GM18873 (cell line): ENCODE data around the gene VPS8.

Experiments used
- ATAC-seq: cut with Tn5 transposase; IDR thresholded peaks from one replicate; pipeline ENCODE4 v1.9.1; 2021; ENCODE audit warnings: mild to moderate bottlenecking, moderate library complexity, moderate number of reproducible peaks; ENCODE audit not compliant: unreplicated experiment, low FRiP score

The VPS8 gene

DNA sequence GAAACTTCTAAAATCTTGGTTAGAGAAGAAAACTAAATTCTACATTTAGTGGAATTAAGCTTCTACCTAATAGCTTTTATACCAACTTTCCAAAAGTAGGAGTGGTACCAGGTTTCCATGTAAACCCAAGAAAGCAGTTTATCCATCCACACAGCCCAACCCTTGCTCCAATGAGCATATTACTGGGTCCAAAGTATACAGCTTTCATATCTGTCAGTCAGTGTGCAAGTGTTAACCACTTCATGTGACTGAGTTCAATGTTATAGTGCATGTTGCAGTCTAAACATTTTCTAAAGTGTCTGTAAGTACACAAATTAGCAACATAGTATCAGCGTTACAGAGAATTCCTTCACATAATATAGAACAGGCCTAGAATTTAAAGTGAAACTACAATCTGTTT is 267.7 kb downstream of the VPS8 start:
- ATAC-seq, result no peak

DNA sequence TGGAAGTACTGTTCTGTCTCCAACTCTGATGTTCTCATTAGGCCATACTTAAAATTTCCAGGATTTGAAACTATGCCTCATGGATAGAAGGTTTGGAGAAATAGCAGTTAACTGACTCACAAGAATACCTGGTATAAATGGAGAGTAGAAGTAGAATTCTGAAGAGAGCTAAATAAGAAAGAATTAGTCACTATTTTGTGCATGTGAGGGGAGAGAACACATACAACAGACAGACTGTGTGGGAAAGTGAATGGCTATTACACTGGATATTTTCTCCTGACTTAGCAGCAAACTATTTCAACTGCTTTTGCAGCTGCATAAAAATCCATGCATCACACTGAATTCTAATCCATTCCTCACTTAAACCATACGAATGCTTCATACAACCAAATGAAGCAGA is 269.6 kb downstream of the VPS8 start:
- no peak for ATAC-seq

DNA sequence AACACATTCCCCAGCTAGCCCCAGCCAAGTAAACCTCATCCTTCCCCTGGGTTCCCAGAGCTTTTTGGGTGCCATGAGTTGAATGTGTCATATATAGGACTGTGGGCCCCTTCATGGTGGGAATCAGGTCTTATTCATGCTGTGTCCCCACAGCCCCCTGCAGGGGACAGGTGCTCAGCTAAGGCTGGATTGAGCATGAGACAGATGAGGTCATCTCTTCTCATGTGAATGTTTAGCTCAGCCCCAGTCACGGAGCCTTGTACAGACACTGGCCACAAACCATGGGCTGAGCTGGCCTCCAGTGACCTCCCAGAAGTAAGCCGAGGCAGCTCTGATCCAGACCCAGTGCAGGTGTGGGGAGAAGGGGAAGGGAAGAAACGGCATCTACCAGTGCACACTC is 270.2 kb downstream of the VPS8 start:
- ATAC-seq, result no peak

DNA sequence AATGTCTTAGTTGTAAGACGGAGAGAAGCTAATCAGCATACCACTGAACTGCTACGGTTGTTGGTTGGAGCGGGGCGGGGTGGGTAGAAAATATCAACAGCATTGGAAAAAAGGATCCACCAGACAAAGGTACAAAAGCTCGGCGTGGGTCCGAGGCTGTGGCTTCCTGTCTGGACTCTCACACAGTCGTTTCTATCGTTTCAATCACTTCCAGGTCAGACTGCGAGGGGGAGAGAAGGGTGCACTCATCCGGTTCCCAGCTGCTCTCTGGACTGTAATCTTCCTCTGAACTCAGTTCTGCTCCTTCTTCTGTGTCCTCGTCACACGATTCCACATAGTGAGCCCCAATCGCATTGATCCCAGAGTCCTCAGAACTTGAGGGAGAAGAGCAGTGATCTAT is 270.9 kb downstream of the VPS8 start:
- ATAC-seq, result no peak

DNA sequence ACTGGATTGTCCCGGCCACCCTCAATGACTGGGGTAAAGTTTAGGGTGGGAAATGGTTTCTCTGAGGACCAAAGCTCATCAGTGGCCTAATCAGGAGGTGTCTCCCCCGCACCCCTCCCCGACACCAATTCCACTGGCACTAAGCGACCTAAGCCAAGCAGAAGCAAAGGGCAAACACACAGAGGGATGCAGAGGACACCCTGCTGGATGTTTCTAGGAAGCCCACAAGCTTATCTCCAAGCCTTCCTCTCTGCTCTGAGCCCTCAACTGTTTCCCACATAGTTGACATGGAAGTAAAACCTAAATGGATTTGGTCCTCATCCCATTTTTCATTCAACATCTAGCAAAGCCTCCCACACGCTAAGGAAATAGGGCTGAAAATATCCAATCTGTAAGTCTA is 272.4 kb downstream of the VPS8 start:
- ATAC-seq, result no peak

DNA sequence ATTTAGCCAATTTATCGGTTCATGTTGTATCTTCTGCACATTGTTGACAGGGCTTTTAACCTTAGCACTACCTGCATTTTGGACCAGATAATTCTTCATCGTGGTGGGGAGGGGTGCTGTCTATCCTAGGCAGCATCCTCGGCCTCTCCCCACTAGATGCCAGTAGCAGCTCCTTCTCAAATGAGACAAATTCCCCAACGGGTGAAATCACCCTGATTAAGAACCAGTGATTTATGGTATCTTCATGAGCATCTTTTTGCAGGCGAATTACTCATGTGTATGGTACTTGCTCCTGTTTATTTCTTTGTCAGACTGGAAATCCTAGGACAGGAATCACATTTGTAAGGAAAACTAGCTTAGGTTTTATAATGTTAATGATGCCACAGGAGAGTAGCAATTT is 272.9 kb downstream of the VPS8 start:
- ATAC-seq, result no peak

DNA sequence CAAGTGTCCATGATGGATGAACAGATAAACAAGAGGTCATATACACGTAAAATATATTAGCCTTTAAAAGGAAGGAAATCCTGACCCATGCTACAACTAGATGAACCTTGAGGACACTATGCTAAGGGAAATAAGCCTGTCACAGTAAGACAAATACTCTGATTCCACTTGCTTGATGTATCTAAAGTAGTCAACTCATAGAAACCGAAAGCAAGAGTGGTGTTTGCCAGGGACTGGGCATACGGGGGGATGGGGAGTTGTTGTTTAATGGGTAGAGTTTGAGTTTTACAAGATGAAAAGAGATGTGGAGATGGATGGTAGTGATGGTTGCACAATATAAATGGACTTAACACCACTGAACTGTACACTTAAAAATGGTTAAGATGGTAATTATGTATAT is 275.5 kb downstream of the VPS8 start:
- ATAC-seq, result no peak

DNA sequence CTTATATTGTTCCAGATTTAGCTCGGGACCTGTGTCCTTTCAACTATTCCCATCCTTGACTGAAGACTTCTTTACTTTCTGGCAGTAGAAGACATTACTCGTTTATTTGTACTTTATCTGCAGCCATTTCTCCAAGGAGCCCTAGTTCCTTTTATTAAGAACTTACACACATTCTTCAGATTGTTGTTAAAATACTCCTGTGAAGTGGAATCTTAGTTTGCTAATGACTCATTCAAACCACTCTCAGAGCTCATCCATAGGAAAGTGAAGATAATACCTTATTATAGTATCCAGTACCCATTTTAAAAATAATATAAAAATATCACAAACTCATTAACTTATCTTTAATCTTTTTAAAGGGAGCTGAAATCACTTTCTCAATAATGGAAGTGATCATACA is 277.4 kb downstream of the VPS8 start:
- ATAC-seq, result no peak

DNA sequence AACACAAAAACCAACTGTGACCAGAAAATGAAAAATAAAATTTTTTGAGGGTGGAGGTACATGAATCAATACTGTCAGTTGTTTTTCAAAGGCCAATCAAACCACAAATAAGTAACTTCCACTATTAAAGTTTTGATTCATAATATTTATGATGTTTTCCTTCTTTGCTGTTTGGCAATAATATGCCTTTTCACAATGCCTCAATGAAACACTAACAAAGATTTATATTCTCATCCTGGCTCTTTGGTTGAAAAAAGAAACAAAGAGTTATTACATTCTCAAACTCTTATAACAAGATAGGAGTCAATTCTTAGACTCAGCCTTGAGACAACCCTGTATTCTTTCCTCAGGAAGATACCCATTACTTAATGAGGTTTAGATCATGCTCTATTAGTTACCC is 277.8 kb downstream of the VPS8 start:
- no peak for ATAC-seq

DNA sequence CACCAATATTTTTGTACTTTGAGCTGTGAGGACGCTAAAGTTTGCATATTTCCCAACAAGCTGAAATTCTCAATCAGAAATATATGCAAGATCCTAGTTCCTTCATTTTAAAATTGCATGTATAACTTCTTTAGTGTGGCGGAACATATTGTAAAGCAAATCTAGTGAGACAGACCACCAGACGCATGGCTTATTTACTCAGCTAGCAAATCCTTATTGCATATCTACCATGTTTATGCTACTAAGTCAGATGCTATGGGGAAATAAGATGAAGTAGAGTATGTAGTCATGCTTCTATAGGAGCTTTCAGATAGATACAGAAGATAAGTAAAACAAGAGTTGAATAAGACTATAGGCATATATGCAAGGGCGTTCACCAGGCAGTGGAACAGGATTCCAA is 278.8 kb downstream of the VPS8 start:
- no peak for ATAC-seq

DNA sequence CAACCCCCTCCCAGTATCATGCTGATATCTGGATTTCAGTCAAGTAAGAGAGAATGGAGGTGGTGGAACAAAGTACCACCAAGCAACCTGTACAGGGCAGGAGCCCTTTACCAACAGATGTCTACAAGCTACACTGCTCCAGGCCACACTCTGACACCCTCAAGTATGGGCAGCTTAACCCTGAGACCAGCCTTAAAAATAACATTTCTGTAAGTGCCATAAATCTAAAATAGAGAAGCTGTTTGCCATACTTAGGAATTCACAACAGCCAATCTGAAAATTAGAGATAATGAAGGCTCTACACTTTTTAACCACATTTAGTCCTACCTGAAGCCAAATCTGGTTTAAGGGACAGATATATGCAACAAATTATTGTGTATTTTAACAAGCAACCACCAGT is 281.1 kb downstream of the VPS8 start:
- no peak for ATAC-seq

DNA sequence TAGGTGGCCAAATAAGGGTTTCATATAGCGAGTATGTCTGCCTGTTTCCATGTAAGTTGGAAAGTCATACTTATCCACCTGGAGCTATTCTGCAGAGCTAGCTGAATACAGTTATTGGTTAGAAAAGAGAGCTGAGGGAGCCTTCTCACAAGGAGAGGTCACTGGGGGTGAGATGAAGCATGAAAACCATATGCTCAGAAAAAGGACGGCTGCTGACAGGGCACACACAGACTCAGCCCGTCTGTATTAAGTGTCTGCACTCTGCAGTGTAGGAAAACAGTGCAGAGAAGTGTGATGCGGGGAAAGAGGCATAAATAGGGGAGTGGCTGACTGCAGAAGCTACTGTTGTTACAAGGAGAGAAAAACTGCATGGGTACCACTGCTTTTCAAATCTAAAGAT is 282.7 kb downstream of the VPS8 start:
- no peak for ATAC-seq
